UCSD-AML1 (cell line): Measurements from ENCODE around the gene TGM5.
"Not testable (repeated sequence)": the region's sequence is repeated elsewhere in the genome, so short reads cannot be mapped to it uniquely, and the experiment has no call there.

ENCODE experiments used
- DNase-seq: peaks from one replicate; lab custom pipeline; 2025; ENCODE audit not compliant: unreplicated experiment; lab: John Stamatoyannopoulos, UW

TGM5 gene

DNA sequence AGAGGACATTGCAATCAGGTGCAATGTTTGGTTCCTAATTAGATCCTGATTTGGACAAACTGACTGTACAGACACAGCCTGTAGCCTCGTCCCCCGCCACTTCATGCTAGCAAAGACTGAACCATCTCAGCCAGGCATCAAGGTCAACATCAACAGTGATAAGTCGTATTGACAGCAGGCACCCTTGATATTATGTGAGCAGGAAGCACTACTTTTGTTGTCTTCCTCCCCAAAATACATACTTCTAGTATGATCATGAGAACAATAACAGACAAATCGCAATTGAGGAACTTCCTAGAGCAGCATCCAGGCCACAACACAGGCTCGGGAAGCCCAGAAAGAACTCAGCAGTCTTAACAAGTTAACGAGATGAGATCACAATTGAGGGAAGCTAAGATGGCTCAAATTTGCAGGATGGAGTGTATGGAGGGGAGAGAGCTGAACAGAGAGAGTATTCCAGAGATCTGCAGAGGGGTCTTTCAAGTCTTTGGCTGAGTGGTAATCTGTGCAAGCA lies 20.4 kb downstream of the TGM5 start:
- no peak for DNase-seq

DNA sequence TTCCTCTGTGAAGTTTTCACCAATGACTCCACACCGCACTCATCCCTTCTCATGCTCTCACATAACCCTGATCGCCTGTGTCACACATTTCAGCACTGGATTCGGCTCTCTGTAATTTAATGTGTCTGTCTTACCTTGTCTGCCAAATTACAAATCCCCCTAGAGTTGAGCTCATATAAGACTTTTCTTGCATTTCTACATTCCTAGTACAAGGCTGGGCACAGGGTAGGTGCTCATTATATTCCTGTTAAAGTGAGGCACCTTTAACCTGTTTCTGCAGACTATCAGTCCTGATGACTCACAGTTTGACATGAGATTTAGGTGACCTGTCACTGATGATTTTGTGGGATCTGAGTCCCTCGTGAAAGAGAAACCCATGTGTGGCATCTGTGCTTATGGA lies 22.6 kb downstream of the TGM5 start:
- no peak for DNase-seq

DNA sequence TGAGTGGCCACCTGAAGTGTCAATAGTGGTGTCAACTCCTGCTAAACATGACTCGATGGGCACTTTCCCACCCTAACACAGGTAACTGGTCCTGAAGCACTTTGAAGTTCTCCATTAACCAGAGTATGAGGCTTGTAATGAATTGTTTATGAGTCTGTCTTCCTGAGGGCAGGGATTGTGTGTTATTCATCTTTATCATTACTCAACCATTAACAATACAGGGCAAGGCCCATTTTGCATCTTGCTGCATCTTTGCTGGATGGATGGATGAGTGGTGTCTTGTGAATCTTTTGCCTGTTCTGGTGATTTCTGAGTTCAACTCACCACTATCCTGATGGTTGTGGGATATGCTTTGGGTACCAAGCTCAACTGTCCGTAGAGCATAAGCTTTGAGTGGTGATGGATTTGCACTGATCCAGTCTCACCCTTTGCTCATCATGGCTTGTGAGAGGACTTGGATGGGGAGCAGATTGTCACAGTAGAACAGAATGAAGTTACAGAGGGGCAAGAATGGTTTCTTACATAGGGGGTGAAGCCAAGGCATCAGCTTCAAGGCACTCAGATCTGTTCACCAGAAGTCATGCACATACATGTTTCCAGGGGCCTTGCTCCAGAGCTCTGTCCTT lies 23.6 kb downstream of the TGM5 start:
- no peak for DNase-seq

DNA sequence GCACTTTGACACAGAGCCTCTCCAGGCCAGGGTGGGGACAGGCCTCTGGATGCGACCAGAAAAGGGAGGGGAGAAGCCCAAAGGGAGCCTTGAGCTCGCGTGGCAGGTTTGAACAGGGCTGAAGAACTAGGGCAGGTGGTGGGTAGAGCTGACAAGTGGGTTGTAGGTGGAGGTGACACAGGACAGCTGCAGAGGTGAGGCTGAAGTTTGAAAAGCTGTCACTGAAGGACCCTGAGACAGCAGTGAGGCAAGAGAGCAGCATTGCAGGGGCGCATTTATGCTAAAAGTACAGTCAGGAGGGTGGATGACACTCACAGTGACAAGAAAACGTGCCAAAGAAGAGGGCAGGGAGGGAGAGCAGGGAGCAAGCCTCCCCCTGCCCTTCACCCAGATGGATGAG lies 24.1 kb downstream of the TGM5 start:
- no peak for DNase-seq

DNA sequence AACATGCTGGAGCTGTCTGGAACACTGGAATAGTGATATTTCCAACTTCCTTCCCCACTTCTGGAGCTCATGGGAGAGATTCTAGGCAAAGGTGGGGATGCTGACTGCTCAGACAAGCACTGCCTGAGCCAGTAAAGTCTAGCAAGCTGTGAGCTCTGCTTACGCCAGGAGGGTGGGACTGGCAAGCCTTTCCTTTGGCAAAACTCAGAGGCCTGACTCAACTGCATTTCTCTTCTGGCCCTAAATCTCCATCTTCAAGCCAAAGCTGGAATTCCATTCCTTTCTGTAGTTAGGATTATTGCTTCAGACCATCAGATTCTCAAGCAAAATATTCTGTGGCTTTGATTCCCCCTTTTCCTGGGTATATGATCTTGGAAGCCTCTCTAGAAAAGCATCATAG lies 25.6 kb downstream of the TGM5 start:
- no peak for DNase-seq

DNA sequence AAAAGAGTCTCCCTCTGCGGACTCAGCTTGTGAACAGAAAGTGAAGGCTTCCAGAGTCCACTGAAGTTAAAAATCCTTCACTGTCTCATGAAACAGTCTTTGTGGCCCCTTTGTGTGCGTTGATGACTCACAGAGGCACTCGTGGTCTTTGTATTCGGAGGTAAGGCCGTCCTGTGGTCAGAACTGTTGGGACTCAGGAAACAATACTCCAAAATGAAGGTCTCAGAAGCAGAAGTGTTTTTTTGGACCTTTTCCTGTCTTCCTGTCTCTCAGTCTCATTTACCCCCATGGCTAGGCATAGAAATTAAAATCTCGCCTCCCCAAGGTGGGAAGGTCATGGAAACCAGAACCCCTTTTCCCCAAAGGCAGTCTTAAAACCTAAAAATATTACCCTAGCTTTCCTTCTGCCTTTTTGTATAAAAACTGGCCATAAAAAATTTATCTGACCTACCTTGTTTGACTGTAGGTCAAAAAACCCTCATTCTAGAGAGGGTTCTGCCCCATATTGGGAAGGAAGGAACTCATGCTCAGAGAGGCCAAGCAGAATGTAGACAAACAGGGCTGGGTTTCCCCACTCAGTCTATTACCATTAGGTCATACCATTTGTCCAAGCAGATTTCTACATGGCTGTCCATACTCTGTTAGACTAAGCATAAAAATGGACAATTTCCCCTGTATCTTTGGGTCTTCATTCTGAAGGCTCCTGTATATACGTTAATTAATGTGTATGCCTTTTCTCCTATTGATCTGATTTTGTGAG lies 26.8 kb downstream of the TGM5 start:
- DNase-seq, result peak; percentile 46

DNA sequence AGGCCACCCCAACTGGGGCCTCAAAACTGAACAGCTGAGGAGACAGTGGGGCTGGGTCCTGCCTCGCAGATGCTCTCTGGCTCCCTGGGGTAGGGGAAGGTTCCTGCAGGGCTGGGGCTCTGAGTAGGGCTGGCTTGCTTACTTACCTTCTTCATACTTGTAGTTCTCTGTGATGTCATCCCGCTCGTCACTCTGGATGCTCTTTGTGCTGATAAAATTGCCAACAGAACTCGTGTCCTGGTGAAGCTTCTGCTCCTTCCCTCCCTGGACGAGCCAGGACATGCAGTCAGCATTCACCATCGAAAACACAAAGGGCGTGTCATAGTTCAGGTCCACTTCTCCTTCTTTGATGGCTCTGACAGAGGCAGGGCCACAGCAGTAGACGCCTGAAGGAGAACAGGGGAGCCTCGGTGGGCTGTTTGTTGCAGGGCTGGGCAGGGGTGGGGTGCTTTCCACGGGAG lies 28.0 kb downstream of the TGM5 start:
- DNase-seq, result no peak

DNA sequence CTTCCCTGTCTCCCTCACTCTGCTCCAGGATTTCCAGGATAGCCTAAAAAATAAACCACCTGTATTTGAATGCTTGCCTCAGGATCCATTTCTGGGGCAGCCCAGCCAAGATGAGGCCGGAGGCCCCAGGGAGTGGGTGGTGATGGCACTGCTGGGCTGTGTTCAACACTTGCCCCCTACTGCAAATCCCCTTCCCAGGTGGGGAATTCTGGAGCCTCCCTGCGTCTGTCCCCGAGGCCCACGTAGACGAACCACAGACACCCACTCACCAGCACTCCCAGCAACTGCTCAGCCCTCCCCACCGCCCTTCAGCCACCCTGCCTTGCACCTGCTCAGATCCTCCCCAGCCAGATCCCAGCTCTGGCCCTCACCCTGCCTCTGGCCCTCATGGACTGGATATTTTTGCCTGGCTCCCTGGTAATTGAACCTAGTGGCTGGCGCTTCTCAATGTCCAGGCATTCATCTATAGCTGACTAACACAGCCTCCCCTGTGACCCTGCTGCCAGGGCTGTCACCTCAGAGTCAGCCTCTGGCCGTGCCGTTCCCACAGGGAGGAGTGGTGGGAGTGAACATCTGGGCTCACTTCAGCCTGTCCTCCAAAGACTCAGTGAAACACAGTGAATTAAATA lies 28.8 kb downstream of the TGM5 start:
- no peak for DNase-seq

DNA sequence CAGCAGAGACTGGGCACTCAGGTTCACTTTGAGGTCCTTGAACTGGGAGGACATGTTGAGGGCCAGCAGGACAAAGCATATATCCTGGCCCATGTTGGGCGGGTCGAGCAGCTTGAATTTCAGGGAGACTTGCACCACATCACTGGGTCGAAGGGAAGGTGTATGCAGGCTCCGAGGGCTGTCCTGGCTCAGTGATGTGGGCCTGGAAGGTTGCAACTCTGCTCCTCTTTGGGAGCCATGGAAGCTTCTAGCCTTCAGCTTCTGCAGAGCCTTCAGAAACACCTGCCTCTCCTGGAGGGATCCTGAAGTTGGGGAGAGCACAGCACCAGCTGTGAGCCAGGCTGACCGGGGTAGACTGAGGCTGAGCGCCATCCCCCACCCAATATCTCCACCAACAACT lies 31.2 kb downstream of the TGM5 start:
- DNase-seq, result no peak

DNA sequence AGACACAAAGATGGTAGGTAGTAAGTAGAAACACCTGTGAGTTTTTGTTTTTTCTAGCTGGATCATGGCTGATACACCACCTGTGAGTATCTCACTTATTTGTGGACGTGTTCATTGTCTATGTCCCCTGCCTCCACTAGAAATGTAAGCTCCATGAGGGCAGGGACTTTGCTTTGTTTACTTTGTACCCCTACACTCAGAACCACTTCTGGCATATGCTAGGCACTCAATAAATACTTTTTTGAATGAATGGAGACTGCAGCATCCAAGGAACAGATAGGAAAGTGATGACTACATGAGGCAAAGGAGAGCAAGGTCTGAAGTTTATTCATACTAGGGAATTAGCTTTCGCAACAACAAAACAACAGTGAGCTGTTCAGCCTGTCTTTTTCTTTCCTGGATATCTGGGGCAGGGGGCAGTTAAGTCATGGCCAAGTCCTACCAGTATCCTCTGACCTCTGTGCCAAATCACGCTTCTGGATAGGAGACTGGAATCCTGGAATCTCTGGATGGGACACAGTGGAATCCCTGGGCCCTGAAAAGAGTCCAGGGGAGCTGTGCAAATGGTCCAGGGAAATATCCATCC lies 34.3 kb downstream of the TGM5 start:
- no peak for DNase-seq

DNA sequence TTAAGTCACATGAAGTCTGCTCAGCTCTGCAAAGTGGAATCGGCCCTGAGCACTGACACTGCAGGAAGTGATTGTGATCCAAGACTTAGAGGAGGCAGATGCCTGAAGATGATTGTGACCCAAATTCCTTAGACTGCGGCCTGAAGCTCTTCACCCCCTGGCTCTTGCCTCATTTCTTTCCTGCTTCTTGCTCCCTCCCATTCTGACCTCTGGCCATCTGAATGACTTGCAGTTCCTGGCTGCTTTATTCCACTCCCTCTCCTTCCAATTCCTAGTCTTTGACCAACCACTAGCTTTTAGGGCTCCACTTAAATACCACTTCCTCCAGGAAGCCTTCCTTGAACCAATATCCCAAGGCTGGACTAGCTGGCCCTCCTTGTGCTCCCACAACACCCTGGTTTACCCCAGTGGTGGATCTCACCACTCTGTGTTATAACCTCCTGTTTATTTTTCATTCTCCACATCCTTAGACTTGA lies 36.0 kb downstream of the TGM5 start:
- DNase-seq, result peak; percentile 46

DNA sequence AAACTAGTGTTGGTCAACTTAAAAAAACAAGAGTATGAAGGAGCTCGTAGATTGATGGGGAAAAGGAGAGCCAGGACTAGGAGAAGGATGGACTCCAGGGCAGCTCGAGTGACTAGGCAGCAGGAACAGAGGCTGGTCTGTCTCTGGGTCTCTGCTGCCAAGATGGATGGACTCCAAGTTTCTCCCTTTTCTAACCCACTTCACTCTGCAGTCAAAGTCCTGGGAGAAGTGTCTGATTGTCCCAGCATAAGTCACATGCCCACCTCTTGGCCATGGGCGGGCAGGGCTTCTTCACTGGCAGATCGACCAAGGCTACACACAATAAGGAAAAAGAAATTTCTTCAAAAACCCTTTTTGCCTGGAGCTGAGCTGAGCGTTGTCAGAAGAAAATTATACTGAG lies 36.8 kb downstream of the TGM5 start:
- no peak for DNase-seq

DNA sequence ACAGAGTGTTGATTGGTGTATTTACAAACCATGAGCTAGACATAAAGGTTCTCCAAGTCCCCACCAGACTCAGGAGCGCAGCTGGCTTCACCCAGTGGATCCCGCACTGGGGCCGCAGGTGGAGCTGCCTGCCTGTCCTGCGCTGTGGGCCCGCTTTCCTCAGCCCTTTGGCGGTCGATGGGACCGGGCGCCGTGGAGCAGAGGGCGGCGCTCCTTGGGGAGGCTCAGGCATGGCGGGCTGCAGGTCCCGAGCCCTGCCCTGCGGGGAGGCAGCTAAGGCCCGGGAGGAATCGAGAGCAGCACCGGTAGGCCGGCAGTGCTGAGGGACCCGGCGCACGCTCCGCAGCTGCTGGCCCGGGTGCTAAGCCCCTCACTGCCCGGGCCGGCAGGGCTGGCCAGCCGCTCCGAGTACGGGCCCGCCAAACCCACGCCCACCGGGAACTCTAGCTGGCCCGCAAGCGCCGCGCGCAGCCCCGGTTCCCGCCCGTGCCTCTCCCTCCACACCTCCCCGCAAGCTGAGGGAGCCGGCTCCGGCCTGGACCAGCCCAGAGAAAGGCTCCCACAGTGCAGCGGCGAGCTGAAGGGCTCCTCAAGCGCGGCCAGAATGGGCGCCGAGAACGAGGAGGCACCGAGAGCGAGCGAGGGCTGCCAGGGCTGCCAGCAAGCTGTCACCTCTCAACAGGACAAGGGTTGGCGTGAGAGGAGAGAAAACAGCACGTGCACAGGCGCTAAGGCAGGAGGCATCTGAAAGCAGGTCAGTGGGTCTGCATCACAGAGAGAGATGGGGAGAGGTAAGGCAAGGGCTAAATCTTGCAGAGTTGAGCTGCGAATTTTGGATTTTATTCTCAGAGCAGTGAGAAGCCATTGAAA lies 40.1 kb downstream of the TGM5 start:
- no peak for DNase-seq

DNA sequence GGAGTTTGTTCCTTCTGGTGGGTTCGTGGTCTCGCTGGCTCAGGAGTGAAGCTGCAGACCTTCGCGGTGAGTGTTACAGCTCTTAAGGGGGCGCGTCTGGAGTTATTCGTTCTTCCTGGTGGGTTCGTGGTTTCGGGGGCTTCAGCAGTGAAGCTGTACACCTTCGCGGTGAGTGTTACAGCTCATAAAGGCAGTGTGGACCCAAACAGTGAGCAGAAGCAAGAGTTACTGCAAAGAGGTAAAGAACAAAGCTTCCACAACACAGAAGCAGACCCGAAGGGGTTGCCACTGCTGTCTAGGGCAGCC lies 40.8 kb downstream of the TGM5 start:
- not testable (repeated sequence) for DNase-seq

DNA sequence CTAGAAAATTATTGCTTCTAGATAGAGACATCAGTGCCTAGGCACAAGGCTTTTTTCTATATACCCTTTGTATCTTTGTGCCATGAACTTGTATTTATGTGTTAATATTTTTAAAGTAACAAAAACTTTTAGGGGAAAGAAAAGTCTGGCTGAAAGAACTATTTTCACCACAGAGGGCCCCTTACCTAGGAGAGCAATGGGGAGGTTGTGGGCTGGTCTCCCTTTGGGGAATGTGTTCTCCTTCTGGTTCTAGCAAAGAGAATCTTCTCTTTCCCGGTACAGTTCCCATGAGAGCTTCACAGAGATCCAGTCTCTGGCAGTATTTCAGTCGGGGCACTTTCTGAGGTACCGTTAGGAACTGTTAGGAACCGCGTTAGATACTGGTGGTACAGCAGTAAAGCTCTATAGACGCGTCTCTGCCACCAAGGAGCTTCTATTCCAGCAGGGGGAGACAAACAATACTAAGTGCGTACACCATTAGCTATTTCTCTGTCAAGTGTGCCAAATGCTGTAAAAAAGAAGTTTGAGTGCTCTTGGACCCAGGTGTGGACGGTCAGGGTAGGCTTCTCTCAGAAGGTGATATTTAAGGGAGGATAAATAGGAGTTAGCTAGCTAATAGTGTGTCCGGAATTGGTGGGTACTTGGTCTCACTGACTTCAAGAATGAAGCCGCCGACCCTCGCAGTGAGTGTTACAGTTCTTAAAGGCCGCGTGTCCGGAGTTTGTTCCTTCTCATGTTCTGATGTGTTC lies 41.4 kb downstream of the TGM5 start:
- peak; percentile 28 for DNase-seq

DNA sequence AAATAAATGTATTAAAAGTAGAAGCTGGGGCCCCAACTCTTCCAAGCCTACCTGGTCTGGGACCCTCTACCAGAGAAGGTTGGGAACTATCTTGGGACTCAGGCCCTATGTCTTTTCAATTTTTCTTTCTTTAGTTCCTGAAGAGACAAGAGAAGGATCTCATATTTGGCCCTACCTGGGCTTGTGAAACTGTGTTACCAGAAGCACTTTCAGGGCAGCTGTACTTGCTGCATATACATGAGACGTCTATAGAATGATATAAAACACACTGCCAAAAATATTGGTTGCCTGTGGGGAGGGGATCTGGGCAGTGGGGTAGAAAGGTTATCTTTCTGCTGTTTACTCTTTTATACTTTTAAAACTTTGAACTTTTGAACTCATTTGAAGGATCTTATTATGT lies 45.3 kb downstream of the TGM5 start:
- no peak for DNase-seq

DNA sequence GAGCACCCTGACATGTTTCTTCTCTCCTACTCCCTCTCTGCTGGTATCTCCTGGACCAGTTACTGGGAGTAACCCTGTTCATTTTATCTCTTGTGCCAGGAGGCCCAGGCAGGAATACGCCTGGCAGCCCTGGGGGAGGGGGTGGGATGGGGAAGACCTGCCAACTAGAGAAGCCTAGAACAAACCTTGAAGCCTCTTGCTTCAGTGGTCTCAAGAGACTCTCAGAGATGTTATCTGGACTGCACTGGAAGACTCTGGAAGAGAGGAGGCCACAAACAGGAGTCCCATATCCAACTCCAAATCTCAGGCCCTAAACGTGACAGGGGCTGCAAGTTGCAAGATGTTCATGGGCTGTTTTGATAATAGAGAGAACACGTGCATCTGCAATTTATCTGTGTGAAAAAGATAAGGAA lies 45.7 kb downstream of the TGM5 start, which contains the start of gene EPB42:
EPB42 (minus strand) TSS at position 28 of the 413 bp plus-strand sequence. CDS start 193 bp downstream, outside the sequence.
- DNase-seq, result no peak

DNA sequence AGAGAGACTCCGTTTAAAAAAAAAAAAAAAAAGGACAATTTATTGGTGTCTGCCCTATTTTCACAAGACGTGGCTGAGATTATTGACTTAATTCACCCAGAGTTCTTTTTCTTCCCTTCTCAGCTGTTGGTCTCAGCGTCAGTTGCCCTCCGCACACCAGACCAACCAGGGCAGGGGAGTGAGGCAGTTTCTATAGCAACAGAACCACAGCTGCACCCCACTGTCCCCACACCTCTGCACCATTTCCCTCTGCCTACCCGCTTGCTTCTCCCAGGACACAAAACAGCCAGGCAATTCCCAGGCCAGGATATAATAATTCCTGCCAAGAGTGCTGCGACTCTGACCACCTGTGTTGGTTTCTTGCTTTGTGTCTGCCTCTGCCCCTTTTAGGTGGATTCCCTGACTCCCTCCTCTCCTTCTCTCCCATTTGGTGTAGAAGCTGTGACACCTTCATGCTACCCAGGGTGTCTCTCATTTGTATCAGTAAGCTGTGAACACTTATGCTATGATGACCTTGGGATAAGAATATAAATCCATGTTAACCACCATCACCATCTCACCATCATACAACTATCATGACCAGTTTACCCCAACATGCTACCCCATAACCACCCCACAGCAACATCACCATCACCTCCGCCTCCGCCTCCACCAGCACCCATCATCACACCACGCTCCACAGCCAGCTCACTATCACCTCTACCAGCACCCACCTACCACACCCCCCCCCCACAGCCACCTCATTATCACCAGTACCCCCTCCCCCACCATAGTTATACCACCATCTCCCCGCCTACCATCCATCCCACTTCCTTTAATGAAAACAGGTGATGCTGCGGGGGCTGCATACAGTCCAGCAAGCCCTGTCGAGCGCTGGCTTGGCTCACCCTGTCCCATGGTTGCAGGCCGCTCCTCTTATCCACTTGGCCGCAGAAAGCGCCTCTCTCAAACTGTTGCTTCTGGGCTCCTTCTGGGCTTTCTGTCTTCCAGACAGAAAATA lies 46.5 kb downstream of the TGM5 start:
- DNase-seq, result no peak
